ENCODE data around the gene NECTIN3. TPM values are rescaled to one million over a fixed set of nuclear protein-coding genes. Genes with fewer than 3 reads are reported as not detected.

The NECTIN3 gene
- total and polyA plus RNA-seq, 9 donors = 15.4 to 45.5 (median 36.3) TPM

DNA sequence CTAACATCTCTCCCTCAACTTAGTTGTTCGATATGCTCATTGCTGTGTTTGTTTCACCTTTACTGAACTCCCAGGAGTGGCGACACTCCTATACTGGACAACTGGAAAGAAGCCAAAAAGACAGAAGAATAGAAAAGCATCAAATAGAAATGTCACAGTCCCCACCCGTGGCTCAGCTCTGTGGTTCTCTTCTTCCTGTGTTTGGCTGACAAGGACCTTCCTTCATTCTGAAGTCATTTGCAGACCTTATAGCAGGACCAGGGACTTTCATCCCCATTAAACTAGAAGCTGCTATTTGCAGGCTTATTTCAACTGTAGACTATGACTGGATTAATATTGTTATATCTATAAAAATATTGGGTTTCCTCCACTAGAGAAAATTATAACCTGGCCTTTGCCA, 125.9 kb downstream of the NECTIN3 start:
- no peaks in the 10 kb centered on the region for H3K27me3 ChIP-seq
- H3K4me1 ChIP-seq (ENCODE audit: insufficient read depth) = no peaks in the 10 kb centered on the region
- intact Hi-C loops (cut with DNase I) = no loop called here
- H3K27ac ChIP-seq = no peak overlapping the region
- no peak for TF ChIP-seq EP300 (IDR thresholded peaks at IDR 0.05)
- no peak for DNase-seq
- H3K4me3 ChIP-seq = no peak overlapping the region
- no peaks in the 10 kb centered on the region for H3K36me3 ChIP-seq
- H3K9me3 ChIP-seq = no peaks in the 10 kb centered on the region
- WGBS, 3 donors = 75 to 84% (median 79%) methylated on average over 3 of the region's 3 CpGs

DNA sequence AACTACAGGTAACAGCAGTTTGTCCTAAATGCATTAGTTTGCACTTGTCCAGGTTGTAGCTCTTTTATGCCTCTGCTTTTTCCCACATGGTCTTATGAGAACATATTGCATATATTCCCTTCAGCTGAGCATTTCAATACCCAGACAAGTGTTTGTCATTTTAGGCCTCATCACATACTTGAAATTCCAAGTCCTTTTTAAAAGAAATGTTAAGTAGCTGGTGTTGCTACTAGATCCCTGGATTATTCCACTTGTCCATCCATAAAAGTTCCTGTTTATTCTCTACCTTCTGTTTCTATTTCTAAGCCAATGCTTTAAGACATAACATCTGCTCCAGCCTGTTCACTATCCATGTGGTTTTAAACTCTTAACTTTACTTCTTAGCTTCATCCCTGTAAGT, 128.4 kb downstream of the NECTIN3 start:
- H3K9me3 ChIP-seq = no peaks in the 10 kb centered on the region
- H3K36me3 ChIP-seq = no peaks in the 10 kb centered on the region
- intact Hi-C loops (cut with DNase I) = no loop called here
- H3K4me3 ChIP-seq = no peak overlapping the region
- TF ChIP-seq EP300 (IDR thresholded peaks at IDR 0.05) (no peak), POLR2A (IDR thresholded peaks at IDR 0.05) (no peak)
- TF ChIP-seq, protein P1, sequence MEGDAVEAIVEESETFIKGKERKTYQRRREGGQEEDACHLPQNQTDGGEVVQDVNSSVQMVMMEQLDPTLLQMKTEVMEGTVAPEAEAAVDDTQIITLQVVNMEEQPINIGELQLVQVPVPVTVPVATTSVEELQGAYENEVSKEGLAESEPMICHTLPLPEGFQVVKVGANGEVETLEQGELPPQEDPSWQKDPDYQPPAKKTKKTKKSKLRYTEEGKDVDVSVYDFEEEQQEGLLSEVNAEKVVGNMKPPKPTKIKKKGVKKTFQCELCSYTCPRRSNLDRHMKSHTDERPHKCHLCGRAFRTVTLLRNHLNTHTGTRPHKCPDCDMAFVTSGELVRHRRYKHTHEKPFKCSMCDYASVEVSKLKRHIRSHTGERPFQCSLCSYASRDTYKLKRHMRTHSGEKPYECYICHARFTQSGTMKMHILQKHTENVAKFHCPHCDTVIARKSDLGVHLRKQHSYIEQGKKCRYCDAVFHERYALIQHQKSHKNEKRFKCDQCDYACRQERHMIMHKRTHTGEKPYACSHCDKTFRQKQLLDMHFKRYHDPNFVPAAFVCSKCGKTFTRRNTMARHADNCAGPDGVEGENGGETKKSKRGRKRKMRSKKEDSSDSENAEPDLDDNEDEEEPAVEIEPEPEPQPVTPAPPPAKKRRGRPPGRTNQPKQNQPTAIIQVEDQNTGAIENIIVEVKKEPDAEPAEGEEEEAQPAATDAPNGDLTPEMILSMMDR (IDR thresholded peaks at IDR 0.05) = no peak
- DNase-seq = no peak
- no peak overlapping the region for H3K27ac ChIP-seq
- H3K27me3 ChIP-seq = no peaks in the 10 kb centered on the region
- no peaks in the 10 kb centered on the region for H3K4me1 ChIP-seq (ENCODE audit: insufficient read depth)

DNA sequence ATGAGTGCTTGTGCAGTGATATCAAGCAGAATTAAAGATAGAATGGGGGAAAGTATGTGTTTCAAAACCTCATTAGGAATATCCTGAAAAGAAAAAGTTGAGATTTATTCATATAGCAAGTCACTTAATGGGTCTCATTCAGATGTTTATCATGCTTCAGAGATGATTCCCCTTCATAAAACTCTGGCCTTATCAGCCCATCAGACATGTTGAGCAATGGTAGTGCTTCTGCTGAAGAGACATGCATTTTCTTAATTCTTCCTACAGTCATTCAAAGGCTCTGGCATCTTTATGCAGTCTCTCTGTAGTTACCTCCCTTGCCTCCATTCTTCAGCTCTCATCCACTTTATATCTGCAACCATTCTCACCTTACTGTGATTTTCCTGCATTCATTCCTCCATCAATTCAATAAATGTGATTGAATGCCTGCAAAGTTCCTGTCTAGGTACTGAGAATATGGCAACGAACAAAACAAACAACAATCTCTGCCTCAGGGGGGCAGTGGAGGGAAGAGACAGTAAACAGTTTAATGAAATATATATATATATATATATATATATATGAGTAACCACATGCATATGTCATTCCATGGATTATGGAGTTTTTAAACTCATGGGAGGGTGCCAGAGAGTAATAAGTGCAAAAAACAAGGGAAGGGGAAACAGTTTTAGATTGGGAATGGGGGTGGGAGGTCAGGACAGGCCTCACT, 138.5 kb downstream of the NECTIN3 start:
- Histone ChIP-seq H3K4me3 (no peak overlapping the region), H3K4me1 (ENCODE audit: insufficient read depth) (no peaks in the 10 kb centered on the region), H3K27me3 (no peaks in the 10 kb centered on the region), H3K9me3 (no peaks in the 10 kb centered on the region), H3K27ac (no peak overlapping the region), H3K36me3 (no peaks in the 10 kb centered on the region)
- TF ChIP-seq EP300 (IDR thresholded peaks at IDR 0.05) = no peak
- TF ChIP-seq, protein P1 (IDR thresholded peaks at IDR 0.05) = no peak
- no peak for TF ChIP-seq POLR2A (IDR thresholded peaks at IDR 0.05)
- WGBS, 3 donors = 74 to 78% (median 75%) methylated on average over 1 of the region's 1 CpG
- intact Hi-C loops (cut with DNase I) = no loop called here
- DNase-seq = no peak

DNA sequence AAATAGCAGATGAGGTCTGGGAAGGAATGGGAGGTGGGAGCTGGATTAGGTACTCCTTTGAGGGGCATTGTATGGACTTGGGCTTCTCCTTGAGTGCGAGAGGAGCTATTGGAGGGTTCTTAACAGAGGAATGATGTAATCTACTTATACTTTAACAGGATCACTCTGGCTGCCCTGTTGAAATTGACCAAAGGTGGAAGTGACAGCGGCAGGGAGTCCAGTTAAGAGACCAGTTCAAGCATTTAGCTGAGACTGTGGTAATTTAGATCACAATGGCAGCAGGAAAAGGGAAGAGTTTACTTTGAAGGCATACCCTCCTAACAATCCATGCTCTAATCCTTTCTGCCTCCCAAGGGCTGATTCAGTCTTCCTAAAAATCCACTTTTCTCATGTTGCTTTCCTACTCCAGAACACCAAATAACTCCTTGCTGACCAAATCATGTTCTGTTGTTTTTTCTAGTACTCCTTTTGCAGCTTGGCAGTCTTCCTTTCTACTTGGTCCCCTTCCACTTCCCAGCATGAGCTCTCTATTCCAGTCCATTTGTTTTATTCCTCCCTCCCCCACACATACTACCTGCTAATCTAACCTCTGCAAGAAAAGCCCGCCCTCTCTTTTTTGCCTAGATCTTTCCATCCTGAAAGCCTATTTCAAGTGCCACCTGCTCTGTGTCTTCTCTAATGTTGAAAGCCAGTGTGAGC, 139.4 kb downstream of the NECTIN3 start:
- intact Hi-C loops (cut with DNase I) = no loop called here
- Histone ChIP-seq H3K4me3 (no peak overlapping the region), H3K36me3 (no peaks in the 10 kb centered on the region), H3K27ac (no peak overlapping the region), H3K9me3 (no peaks in the 10 kb centered on the region), H3K27me3 (no peaks in the 10 kb centered on the region), H3K4me1 (ENCODE audit: insufficient read depth) (no peaks in the 10 kb centered on the region)
- no peak for DNase-seq
- TF ChIP-seq, protein P1 (IDR thresholded peaks at IDR 0.05) = no peak
- TF ChIP-seq EP300 (IDR thresholded peaks at IDR 0.05) = no peak
- no peak for TF ChIP-seq POLR2A (IDR thresholded peaks at IDR 0.05)
- 92 to 94% (median 93%) methylated on average over 3 of the region's 3 CpGs for WGBS, 3 donors

DNA sequence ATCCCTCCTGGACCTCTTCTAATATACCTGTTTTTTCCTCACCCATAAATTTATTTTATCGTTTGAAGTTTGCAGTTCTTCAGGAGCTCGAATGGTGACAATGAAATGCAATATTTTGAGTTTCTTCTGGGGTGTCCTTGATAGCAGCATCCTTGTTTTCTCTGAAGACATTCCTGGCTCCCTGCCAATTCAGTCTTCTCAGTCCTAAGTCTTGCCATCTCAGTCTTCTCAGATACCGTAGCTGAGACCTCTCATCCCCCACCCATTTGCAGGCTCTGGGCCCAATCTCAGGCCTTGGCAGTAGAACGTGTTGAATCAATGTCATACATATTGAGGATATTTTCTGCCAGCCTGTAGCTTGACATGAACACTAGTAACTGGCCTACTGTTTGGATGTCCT, 140.9 kb downstream of the NECTIN3 start:
- no peak for TF ChIP-seq EP300 (IDR thresholded peaks at IDR 0.05)
- no peak for TF ChIP-seq POLR2A (IDR thresholded peaks at IDR 0.05)
- TF ChIP-seq, protein P1 (IDR thresholded peaks at IDR 0.05) = no peak
- H3K4me3 ChIP-seq = no peak overlapping the region

More for the DNA sequence above, 140.9 kb downstream of the NECTIN3 start:
- no peak overlapping the region for H3K27ac ChIP-seq
- 40 to 62% (median 40%) methylated on average over 4 of the region's 4 CpGs for whole genome bisulfite sequencing, 3 donors
- no peaks in the 10 kb centered on the region for H3K9me3 ChIP-seq
- no peaks in the 10 kb centered on the region for H3K36me3 ChIP-seq
- no peak for DNase-seq
- no peaks in the 10 kb centered on the region for H3K4me1 ChIP-seq (ENCODE audit: insufficient read depth)
- intact Hi-C loops (cut with DNase I) = no loop called here
- H3K27me3 ChIP-seq = no peaks in the 10 kb centered on the region

Data from ovary (tissue), 9 donors.